GM10266 (cell line): Measurements from ENCODE around the gene SLC17A7.

Source experiments
- DNase-seq: peaks from one replicate; pipeline ENCODE4 v3.0.0; 2012; ENCODE audit errors: extremely low spot score
- TF ChIP-seq, protein P1 (sequence below): IDR thresholded peaks from 2 replicates; pipeline ENCODE4 v1.5.1; 2012; ENCODE audit warnings: mild to moderate bottlenecking, low read depth; ENCODE audit not compliant: control insufficient read depth, insufficient read depth; ENCODE audit errors: missing control alignments

The SLC17A7 gene

GRCh38 chr19:49411681-49412326, 29.5 kb downstream of the SLC17A7 start:
- TF ChIP-seq, protein P1, sequence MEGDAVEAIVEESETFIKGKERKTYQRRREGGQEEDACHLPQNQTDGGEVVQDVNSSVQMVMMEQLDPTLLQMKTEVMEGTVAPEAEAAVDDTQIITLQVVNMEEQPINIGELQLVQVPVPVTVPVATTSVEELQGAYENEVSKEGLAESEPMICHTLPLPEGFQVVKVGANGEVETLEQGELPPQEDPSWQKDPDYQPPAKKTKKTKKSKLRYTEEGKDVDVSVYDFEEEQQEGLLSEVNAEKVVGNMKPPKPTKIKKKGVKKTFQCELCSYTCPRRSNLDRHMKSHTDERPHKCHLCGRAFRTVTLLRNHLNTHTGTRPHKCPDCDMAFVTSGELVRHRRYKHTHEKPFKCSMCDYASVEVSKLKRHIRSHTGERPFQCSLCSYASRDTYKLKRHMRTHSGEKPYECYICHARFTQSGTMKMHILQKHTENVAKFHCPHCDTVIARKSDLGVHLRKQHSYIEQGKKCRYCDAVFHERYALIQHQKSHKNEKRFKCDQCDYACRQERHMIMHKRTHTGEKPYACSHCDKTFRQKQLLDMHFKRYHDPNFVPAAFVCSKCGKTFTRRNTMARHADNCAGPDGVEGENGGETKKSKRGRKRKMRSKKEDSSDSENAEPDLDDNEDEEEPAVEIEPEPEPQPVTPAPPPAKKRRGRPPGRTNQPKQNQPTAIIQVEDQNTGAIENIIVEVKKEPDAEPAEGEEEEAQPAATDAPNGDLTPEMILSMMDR = no peak
- DNase-seq = no peak

DNA sequence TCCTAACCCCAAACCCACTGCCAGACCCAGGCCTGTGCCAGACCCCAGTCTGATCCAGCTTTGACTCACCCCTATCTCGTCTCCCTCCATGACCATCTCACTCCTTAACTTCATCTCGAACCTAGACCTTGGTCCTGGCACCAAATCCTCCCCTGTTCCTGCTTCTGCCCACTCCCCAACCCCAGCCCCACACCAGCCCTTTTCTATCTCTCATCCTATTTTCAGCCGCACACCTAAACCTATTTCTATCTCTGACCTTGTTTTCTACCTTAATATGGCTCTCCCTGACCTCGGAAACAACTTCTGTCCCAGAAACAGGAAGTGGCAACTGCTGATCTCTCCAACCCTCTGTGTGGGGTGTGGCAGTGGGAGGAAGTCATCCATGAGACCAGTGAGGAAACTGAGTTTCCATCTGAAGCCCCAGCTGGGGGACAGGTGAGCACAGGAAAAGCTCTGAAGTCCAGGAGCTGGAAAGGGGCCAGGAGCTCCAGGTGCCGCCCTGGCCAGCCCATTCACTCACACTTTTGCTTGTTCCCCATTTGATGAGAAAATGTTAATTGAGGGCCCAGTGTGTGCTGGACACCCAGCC, 31.8 kb downstream of the SLC17A7 start:
- TF ChIP-seq, protein P1 = no peak
- DNase-seq = peak; percentile 55

GRCh38 chr19:49408816-49409440, 32.4 kb downstream of the SLC17A7 start:
- DNase-seq = peak; percentile 26

GRCh38 chr19:49407482-49408015, 33.8 kb downstream of the SLC17A7 start:
- DNase-seq = no peak
- TF ChIP-seq, protein P1 = no peak

More at GRCh38 chr19:49408816-49409440, 32.4 kb downstream of the SLC17A7 start:
- TF ChIP-seq, protein P1 = no peak

DNA sequence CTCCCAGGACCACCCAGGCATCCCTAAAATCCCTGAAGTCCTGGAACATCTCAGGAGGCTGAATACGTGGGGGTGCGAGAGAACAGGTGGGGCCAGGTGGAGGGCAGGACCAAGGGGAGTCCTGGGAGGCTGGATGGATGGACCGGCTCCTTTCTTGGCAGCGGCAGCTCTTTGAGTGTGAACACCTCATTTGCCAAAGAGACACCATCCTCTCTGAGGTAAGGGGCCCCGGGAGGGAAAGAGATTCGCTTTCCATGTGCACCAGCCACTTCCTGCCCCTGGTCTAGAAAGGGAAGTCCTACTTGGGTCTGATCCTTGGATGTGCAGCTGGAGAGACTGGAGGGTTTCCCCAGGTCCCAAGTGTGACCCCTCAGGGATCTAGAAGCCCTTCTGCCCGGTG, 34.2 kb downstream of the SLC17A7 start:
- TF ChIP-seq, protein P1 = no peak
- no peak for DNase-seq

- peak; percentile 13 for DNase-seq
- TF ChIP-seq, protein P1 = no peak
Observed at GRCh38 chr19:49403404-49404187, 37.7 kb downstream of the SLC17A7 start.
